BLaER1 treated with 17β-estradiol and CSF1 and Interleukin-3, amounts not matched to agents 10 nM and 100 nM (cell line): ENCODE measurements around the gene KRT82.

Experiments
- H3K27ac ChIP-seq, 11 experiments: shearing (Covaris generic); formaldehyde crosslinking; 2 replicates each; pipeline ENCODE4 v1.8.1; 2022
- H3K27me3 ChIP-seq, 11 experiments: shearing (Covaris generic); formaldehyde crosslinking; 2 replicates each; pipeline ENCODE4 v1.8.1; 2022
- H3K36me3 ChIP-seq, 11 experiments: shearing (Covaris generic); formaldehyde crosslinking; 2 replicates each; pipeline ENCODE4 v1.8.1; 2022
- H3K4me1 ChIP-seq, 10 experiments: shearing (Covaris generic); formaldehyde crosslinking; 2 replicates each; pipeline ENCODE4 v1.8.1; 2022
- H3K4me2 ChIP-seq, 11 experiments: shearing (Covaris generic); formaldehyde crosslinking; 2 replicates each; pipeline ENCODE4 v1.8.1; 2022
- H3K4me3 ChIP-seq, 10 experiments: shearing (Covaris generic); formaldehyde crosslinking; 2 replicates each; pipeline ENCODE4 v1.8.1; 2022
- H3K9ac ChIP-seq, 11 experiments: shearing (Covaris generic); formaldehyde crosslinking; 2 replicates each; pipeline ENCODE4 v1.8.1; 2022
- H3K9me3 ChIP-seq, 11 experiments: shearing (Covaris generic); formaldehyde crosslinking; replicated peaks in 1 of 11; 2 replicates each; pipeline ENCODE4 v1.8.1; 2022
- H4K20me1 ChIP-seq, 11 experiments: shearing (Covaris generic); formaldehyde crosslinking; 2 replicates each; pipeline ENCODE4 v1.8.1; 2022
- Cebpa-rat ChIP-seq, 11 experiments: shearing (Covaris generic); IDR thresholded peaks; 2 replicates each; pipeline ENCODE4 v1.8.1; 2022

Gene KRT82

DNA sequence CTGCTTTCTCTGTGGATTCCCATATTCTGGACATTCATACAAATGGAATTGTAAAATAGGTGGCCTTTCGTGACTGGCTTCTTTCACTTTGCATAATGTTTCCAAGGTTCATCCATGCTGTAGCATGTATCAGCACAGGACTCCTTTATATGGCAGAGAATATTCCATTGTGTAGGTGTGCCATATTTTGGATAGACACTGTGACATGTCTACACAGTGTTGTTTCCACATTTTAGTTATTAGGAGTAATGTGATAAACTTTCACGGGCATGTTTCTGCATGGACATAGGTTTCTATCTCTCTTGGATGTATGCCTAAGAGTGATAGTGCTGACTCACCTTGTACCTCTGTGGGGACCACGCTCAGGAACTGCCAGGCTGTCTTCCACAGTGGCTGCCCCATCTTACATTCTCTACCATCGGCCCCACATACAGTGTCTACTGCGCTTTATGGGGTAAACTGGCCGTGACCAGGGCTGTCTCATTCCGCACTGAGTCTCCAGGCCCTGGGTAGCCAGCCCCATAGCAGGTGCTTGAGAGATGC, 13.6 kb downstream of the KRT82 start:
- H3K4me2 ChIP-seq: no peak overlapping the region
- H3K4me3 ChIP-seq: no peak overlapping the region
- H3K27me3 ChIP-seq: no peaks in the 10 kb centered on the region
- no peaks in the 10 kb centered on the region for H3K9me3 ChIP-seq
- no peak overlapping the region for H3K27ac ChIP-seq
- H3K36me3 ChIP-seq: no peaks in the 10 kb centered on the region
- H3K9ac ChIP-seq: no peak overlapping the region
- H3K4me1 ChIP-seq: peaks cover 0 to 21% (median 15%) of the 10 kb centered on the region in 10 experiments; a peak in 17 of 20 replicates
- no peaks in the 10 kb centered on the region; a peak in 1 of 22 replicates for H4K20me1 ChIP-seq
- no peak for TF ChIP-seq Cebpa-rat (IDR thresholded peaks at IDR 0.05)

- Histone ChIP-seq H3K9me3 (no peaks in the 10 kb centered on the region), H4K20me1 (no peaks in the 10 kb centered on the region; a peak in 1 of 22 replicates), H3K27ac (no peak overlapping the region; a peak in 1 of 22 replicates), H3K4me1 (peaks cover 0 to 21% (median 15%) of the 10 kb centered on the region in 10 experiments; a peak in 17 of 20 replicates), H3K4me2 (peak overlapping the region in 7 of 11 experiments; percentile 11 to 51 (median 33); a peak in 11 of 22 replicates), H3K4me3 (no peak overlapping the region), H3K9ac (no peak overlapping the region), H3K36me3 (no peaks in the 10 kb centered on the region), H3K27me3 (no peaks in the 10 kb centered on the region)
- TF ChIP-seq Cebpa-rat (IDR thresholded peaks at IDR 0.05): no peak
Observed at GRCh38 chr12:52391618-52392002, 14.5 kb downstream of the KRT82 start.

- H3K36me3 ChIP-seq: no peaks in the 10 kb centered on the region
- H3K9me3 ChIP-seq: no peaks in the 10 kb centered on the region
- H3K27me3 ChIP-seq: no peaks in the 10 kb centered on the region
- TF ChIP-seq Cebpa-rat (IDR thresholded peaks at IDR 0.05): no peak
- peak overlapping the region in 8 of 11 experiments; percentile 7 to 51 (median 32); a peak in 13 of 22 replicates for H3K4me2 ChIP-seq
- H3K27ac ChIP-seq: no peak overlapping the region; a peak in 1 of 22 replicates
- no peak overlapping the region for H3K4me3 ChIP-seq
- no peak overlapping the region for H3K9ac ChIP-seq
- H4K20me1 ChIP-seq: no peaks in the 10 kb centered on the region
- peaks cover 0 to 21% (median 15%) of the 10 kb centered on the region in 10 experiments; a peak in 17 of 20 replicates for H3K4me1 ChIP-seq
Observed at GRCh38 chr12:52390739-52391617, 15.2 kb downstream of the KRT82 start.

GRCh38 chr12:52389313-52390207, 16.6 kb downstream of the KRT82 start:
- Histone ChIP-seq H3K4me3 (no peak overlapping the region), H3K4me1 (peaks cover 0 to 21% (median 15%) of the 10 kb centered on the region in 10 experiments; a peak in 17 of 20 replicates), H4K20me1 (no peaks in the 10 kb centered on the region), H3K27me3 (no peaks in the 10 kb centered on the region), H3K36me3 (no peaks in the 10 kb centered on the region), H3K27ac (no peak overlapping the region), H3K9me3 (no peaks in the 10 kb centered on the region), H3K4me2 (no peak overlapping the region), H3K9ac (no peak overlapping the region)
- no peak for TF ChIP-seq Cebpa-rat (IDR thresholded peaks at IDR 0.05)

DNA sequence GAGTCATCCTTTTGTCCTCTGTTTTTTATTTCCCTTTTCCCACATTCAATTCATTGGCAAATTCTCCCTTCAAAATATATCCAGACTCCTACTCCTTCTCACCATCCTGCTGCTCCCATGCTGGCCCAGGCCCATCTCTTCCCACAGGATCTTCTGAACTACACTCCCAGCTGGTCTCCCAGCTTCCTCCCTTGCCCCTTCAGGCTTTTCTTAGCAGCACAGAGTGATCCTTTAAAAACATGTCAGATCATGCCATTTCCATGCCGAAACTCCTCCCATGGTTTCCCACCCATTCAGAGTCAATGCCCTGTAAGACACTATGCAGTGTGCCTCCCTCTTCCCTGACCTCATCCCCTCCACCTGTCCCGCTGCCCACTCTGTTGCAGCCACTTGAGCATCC, 18.3 kb downstream of the KRT82 start:
- Histone ChIP-seq H3K27me3 (no peaks in the 10 kb centered on the region), H3K4me2 (no peak overlapping the region), H4K20me1 (no peaks in the 10 kb centered on the region), H3K36me3 (no peaks in the 10 kb centered on the region), H3K4me3 (no peak overlapping the region), H3K9me3 (no peaks in the 10 kb centered on the region), H3K9ac (no peak overlapping the region), H3K4me1 (peaks cover 0 to 25% (median 15%) of the 10 kb centered on the region in 10 experiments; a peak in 17 of 20 replicates), H3K27ac (no peak overlapping the region)
- no peak for TF ChIP-seq Cebpa-rat (IDR thresholded peaks at IDR 0.05)

- H3K4me1 ChIP-seq: peaks cover 0 to 13% (median 0%) of the 10 kb centered on the region in 10 experiments; a peak in 2 of 20 replicates
- no peaks in the 10 kb centered on the region for H3K27me3 ChIP-seq
- no peak within 1 kb of the TSS for H3K27ac ChIP-seq
- H3K36me3 ChIP-seq: no peaks in the 10 kb centered on the region
- H4K20me1 ChIP-seq: no peaks in the 10 kb centered on the region
- H3K4me3 ChIP-seq: no peak within 1 kb of the TSS
- no peaks in the 10 kb centered on the region for H3K9me3 ChIP-seq
- H3K9ac ChIP-seq: no peak within 1 kb of the TSS
- H3K4me2 ChIP-seq: no peak within 1 kb of the TSS
- TF ChIP-seq Cebpa-rat (IDR thresholded peaks at IDR 0.05): no peak
Observed at GRCh38 chr12:52385226-52385702, 20.9 kb downstream of the KRT82 start, which contains the start of gene KRT84. Gene KRT84, minus strand, starts transcription at chr12:52385652. Its CDS starts 67 bp downstream, at chr12:52385585.

- H3K9me3 ChIP-seq: no peaks in the 10 kb centered on the region
- no peak overlapping the region for H3K4me3 ChIP-seq
- no peak overlapping the region for H3K9ac ChIP-seq
- H3K36me3 ChIP-seq: no peaks in the 10 kb centered on the region
- peak overlapping the region in 3 of 11 experiments; percentile 12 to 26 (median 16); a peak in 3 of 22 replicates for H3K4me2 ChIP-seq
- H3K27ac ChIP-seq: no peak overlapping the region
- H3K4me1 ChIP-seq: peaks cover 0 to 13% (median 0%) of the 10 kb centered on the region in 10 experiments; a peak in 1 of 20 replicates
- no peaks in the 10 kb centered on the region for H3K27me3 ChIP-seq
- no peaks in the 10 kb centered on the region for H4K20me1 ChIP-seq
- TF ChIP-seq Cebpa-rat (IDR thresholded peaks at IDR 0.05): no peak
Observed at GRCh38 chr12:52383331-52383730, 22.8 kb downstream of the KRT82 start.

- no peak for TF ChIP-seq Cebpa-rat (IDR thresholded peaks at IDR 0.05)
- no peaks in the 10 kb centered on the region for H4K20me1 ChIP-seq
- H3K27me3 ChIP-seq: no peaks in the 10 kb centered on the region
Observed at GRCh38 chr12:52382854-52383253, 23.3 kb downstream of the KRT82 start.

More at GRCh38 chr12:52382854-52383253, 23.3 kb downstream of the KRT82 start:
- no peaks in the 10 kb centered on the region for H3K36me3 ChIP-seq
- no peak overlapping the region for H3K4me3 ChIP-seq
- H3K4me1 ChIP-seq: peaks cover 0 to 13% (median 0%) of the 10 kb centered on the region in 10 experiments; a peak in 1 of 20 replicates
- H3K9ac ChIP-seq: no peak overlapping the region
- no peaks in the 10 kb centered on the region for H3K9me3 ChIP-seq
- peak overlapping the region in 3 of 11 experiments; percentile 12 to 29 (median 16); a peak in 2 of 22 replicates for H3K4me2 ChIP-seq
- no peak overlapping the region for H3K27ac ChIP-seq
